C4-2B (cell line): Measurements from ENCODE around the gene ADA.

Experiments
- CTCF ChIP-seq: fragments of 450-650 bp; conservative IDR thresholded peaks from 2 replicates; pipeline ENCODE4 v1.5.1; 2017; ENCODE audit warnings: mild to moderate bottlenecking
- ZFX ChIP-seq: fragments of 450-650 bp; IDR thresholded peaks from 2 replicates; pipeline ENCODE4 v1.6.1; 2017

- TF ChIP-seq CTCF (no peak), ZFX (no peak)
These were observed 4.9 kb upstream of the ADA start for GRCh38 chr20:44656448-44656847.
